ENCODE data around the gene GIT2.

Gene GIT2

GRCh38 chr12:110039085-110039807 lies 43.1 kb upstream of the GIT2 start (continued):
- TF ChIP-seq ZNF362 (tag by site-specific recombination; IDR thresholded peaks at IDR 0.05) = 0 out of 2 replicates have a peak, but pooled peaks have one; percentile 40
- TF ChIP-seq KLF7 (tag by site-specific recombination; IDR thresholded peaks at IDR 0.05; ENCODE audit: borderline replicate concordance) = no peak
- TF ChIP-seq ZNF366 (tag by site-specific recombination; conservative IDR thresholded peaks at IDR 0.05) = peak; percentile 54; the same call in 1 of the 2 replicates
- TF ChIP-seq PRDM6 (tag by site-specific recombination; IDR thresholded peaks at IDR 0.05) = peak; percentile 34; the same call in 1 of the 2 replicates
- TF ChIP-seq MYNN (tag by site-specific recombination; IDR thresholded peaks at IDR 0.05; ENCODE audit: borderline replicate concordance) = no peak
- no peak for TF ChIP-seq ZNF473 (tag by site-specific recombination; IDR thresholded peaks at IDR 0.05)
- TF ChIP-seq ZIC2 (tag by site-specific recombination; IDR thresholded peaks at IDR 0.05) = peak; percentile 21; the same call in 1 of the 2 replicates
- peak; percentile 76; the same call in 1 of the 2 replicates for TF ChIP-seq IKZF3 (tag by site-specific recombination; IDR thresholded peaks at IDR 0.05)
- no peak for TF ChIP-seq GLIS1 (tag by site-specific recombination; IDR thresholded peaks at IDR 0.05)
- no peak for TF ChIP-seq ZNF548 (tag by site-specific recombination; IDR thresholded peaks at IDR 0.05)
- TF ChIP-seq ZNF175 (tag by site-specific recombination; IDR thresholded peaks at IDR 0.05) = no peak
- TF ChIP-seq ZNF639 (tag by site-specific recombination; IDR thresholded peaks at IDR 0.05) = 0 out of 2 replicates have a peak, but pooled peaks have one; percentile 71
- peak; percentile 89 for TF ChIP-seq ZNF449 (tag by site-specific recombination; IDR thresholded peaks at IDR 0.05)
- no peak for TF ChIP-seq WT1 (tag by site-specific recombination; IDR thresholded peaks at IDR 0.05)
- no peak for TF ChIP-seq ZNF133 (tag by site-specific recombination; IDR thresholded peaks at IDR 0.05)
- TF ChIP-seq ZBTB21 (tag by site-specific recombination; IDR thresholded peaks at IDR 0.05) = peak; percentile 79; the same call in 1 of the 2 replicates
- no peak for TF ChIP-seq SALL2 (tag by site-specific recombination; IDR thresholded peaks at IDR 0.05; ENCODE audit: borderline replicate concordance)
- 0 out of 2 replicates have a peak, but pooled peaks have one; percentile 29 for TF ChIP-seq ZNF692 (tag by site-specific recombination; IDR thresholded peaks at IDR 0.05)
- TF ChIP-seq ZBTB20 (tag by site-specific recombination; IDR thresholded peaks at IDR 0.05) = no peak
- no peak for TF ChIP-seq ZNF624 (tag by site-specific recombination; IDR thresholded peaks at IDR 0.05)
- peak; percentile 93 for TF ChIP-seq PRDM1 (tag by site-specific recombination; IDR thresholded peaks at IDR 0.05)
- no peak for TF ChIP-seq ZNF174 (tag by site-specific recombination; IDR thresholded peaks at IDR 0.05)
- no peak for TF ChIP-seq ZNF837 (tag by site-specific recombination; IDR thresholded peaks at IDR 0.05)
